ENCODE data around the gene JAKMIP1.
"Not testable (repeated sequence)": the region's sequence is repeated elsewhere in the genome, so short reads cannot be mapped to it uniquely, and the experiment has no call there.

JAKMIP1 gene

DNA sequence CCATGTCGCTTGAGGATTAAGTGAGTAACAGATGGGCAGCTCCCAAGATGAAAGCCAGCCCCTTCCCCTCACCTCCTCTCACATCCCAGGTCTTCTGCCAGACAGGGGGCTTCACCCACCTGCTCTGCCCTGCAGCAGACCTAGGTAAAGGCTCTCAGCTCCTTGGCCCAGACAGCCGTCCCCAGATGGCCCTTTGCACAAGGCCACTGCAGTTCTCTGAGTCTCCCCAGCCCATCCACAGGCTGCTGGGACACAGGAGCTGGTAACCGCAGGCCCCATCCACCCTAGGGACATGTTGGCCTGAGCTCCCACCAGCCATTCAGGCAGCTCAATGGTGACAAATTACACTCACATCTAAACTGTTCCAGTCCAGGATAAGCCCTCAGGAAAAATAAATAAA lies 197.4 kb downstream of the JAKMIP1 start:
- no peak for DNase-seq

GRCh38 chr4:6002492-6002833 lies 197.9 kb downstream of the JAKMIP1 start:
- DNase-seq, result no peak

DNA sequence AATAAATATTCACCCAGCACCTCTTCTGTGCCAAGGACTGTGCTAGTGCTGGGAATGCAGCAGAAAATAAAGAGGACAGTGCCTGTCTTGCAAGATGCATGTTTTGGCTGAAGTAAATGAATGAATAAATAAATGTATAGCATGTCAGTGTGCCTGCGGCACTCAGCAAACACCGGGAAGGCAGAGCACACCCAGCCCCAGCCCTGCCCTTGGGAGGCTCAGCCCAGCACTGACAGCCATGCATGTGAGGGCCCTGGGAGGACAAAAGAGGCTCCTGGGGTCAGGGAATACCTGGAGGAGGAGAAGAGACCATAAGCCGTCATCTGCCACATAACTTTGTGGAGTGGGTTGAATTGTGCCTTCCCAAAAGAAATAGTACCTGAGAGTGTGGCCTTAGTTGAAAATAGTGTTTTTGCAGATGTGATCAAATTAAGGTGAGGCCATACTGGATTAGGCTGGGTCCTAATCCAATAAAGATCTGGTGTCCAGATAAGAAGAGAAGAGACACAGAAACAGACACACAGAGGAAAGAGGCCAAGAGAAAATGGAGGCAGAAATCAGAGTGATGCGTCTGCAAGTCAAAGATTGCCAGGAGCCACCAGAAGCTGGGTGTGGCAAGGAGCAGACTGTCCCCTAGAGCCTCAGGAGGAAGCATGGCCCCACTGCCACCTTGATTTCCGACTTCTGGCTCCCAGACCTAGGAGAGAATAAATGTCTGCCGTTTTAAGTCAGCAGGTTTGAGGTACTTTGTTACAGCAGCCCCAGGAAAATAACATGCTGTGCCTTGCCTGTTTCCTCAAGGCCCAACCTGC lies 198.5 kb downstream of the JAKMIP1 start:
- no peak for DNase-seq

DNA sequence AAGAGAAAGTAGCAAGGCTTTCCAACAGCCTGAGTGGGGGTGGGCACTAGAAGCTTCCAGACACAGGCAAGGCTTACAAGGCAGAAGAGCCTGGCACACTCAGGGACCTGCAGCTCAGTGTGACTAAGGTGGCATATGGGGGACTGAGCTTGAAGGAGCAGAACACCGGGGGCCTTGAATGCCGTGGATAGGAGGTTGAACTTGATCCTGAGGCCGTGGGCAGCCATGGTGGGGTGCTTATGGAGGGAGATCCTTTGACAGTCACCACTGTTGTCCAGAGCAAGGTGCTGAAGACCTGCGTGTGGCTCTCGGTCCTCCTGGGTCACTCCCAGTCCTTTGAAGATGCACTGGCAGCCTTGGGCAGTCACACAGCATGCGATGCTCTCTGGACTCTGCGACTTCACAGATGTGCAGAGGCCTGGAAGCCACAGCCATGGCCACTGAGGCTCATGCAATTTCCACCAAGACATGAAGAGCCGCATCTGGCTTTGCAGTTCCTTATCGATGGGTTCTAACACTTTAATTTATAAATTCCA lies 200.5 kb downstream of the JAKMIP1 start:
- no peak for DNase-seq

- no peak for DNase-seq
Measured at GRCh38 chr4:5999356-5999755, 201.0 kb downstream of the JAKMIP1 start.

- DNase-seq, result peak; percentile 21
Measured at GRCh38 chr4:5998333-5998936, 201.9 kb downstream of the JAKMIP1 start.

DNA sequence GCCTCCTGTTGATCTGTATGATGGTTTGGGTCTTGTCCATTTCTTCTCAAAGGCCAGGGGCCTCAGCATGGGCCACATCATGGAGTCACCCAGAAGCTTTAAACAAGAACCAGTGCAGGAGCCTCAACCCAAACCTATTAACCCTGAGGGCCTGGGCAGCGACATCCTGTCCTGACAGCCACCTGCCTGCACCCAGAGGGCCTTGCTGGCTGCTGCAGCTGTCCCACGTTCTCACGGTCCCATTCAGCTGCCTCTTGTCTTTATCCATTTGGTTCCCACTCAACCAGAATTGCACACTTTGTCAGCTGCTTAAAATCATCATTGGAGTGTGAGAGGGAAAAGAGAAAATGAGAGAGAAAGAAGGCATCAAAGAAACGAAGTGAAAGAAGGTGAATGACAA lies 203.7 kb downstream of the JAKMIP1 start:
- no peak for DNase-seq

DNA sequence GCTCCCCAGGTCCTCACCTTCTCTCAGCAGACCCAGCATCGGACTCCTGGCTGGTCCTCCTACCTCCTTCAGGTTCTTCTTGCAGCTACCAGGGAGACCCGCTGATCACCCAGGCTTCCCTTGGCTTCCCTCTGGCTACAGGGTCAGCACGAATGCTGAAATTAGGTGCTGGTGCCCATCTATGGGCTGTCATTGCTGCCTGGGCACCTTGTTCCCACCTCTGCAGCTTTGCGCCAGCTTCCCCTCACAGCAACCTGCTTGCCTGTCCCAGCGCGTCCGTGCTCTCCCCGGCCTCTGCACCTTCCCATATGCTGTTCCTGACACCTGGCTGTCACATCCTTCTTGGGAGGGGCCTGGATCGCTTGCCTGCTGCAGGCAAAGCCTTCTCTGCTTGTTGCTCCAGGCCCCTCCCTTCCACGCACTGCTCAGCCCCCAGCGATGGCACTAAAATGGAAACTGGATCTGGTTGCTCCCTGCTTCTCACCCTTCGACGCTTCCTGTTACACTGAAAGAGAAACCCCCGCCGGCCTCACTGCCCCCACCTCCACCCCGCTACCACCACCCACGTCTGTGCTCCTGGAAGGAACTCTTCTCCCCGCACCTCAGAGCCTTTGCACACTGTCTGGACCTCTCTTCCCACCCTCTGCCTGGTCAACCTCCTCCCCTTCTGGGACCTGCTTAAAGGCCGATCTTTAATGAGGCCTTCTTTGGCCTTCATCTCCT lies 204.3 kb downstream of the JAKMIP1 start:
- DNase-seq, result no peak

GRCh38 chr4:5993876-5994811 lies 206.2 kb downstream of the JAKMIP1 start:
- DNase-seq, result no peak

GRCh38 chr4:5993346-5993745 lies 207.0 kb downstream of the JAKMIP1 start:
- DNase-seq, result not testable (repeated sequence)

DNA sequence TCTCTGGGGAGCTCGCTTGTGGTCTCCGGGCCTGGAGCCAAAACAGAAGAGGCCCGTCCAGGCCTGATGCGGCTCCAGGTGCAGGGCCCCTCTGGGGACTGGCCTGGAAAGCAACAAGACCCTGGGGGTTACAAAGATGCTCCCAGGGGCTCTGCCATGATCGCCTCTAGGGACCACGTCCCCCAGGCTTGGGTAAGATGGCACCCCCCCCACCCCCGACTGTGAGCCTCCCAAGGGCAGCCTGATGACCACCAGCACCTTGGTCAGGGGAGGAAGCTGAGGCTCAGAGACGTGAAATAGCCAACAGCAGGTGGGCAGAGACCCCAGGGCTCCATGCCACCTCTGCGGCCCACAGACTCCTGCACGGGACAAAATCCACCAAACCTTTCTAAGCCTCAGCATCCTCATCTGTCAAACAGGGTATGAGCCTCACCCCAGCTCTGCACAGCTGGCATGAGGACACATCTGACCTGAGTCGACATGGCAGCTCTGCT lies 207.5 kb downstream of the JAKMIP1 start:
- no peak for DNase-seq

DNA sequence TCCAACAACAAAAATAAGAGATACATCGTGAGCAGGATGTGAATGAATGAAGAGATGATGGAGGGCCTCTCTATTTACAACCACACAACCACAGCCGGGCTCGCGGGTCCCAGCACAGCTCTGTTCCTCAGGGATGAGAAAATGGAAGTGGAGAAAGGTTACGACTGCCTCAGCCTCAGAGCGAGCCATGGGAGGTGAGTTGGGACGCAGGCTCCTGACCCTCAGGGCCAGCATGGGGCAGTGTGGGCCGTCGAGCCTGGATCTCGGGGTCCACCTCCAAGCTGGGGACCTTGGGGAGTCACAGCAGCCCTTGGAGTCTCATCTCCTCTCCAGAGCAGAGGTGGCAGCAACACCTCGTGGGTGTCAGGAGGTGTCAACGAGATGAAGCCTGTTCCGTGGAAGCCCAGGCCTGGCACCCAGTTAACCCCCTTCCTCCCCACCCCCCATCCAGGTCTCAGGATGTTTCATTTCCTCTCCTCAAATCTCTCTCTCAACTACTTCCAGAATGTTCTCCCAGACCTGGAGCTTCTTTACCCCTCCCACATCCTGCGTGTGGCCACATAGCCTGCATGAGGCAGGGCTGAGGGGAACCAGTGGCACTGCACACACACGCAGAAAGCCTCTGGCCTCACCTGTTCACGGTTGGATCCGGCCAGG lies 208.1 kb downstream of the JAKMIP1 start:
- DNase-seq, result no peak

DNA sequence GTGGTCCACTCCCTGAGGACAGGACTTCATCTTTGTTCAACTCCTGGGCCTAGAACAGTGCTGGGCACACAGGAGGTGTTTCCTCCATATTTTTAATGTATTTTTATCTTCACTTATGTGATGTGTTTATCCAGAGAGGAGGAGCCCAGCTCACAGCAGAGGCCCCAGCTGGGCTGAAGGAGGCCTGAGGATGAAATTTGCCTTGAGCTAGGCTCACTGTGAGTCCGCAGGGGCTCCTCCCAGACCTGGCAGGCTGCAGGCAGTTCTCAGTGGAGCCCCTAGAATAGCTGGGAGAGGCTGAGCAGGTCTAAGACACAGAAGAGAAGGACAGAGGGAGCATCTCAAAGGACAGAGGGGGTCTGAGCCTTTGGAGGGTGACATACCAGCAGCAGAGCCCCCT lies 208.9 kb downstream of the JAKMIP1 start:
- no peak for DNase-seq

- no peak for DNase-seq
Measured at GRCh38 chr4:5990446-5991160, 209.7 kb downstream of the JAKMIP1 start.

- DNase-seq, result no peak
Measured at GRCh38 chr4:5989236-5990225, 210.8 kb downstream of the JAKMIP1 start.

- no peak for DNase-seq
Measured at GRCh38 chr4:5988086-5988845, 212.1 kb downstream of the JAKMIP1 start.

GRCh38 chr4:5984843-5985242 lies 215.5 kb downstream of the JAKMIP1 start:
- DNase-seq, result no peak

DNA sequence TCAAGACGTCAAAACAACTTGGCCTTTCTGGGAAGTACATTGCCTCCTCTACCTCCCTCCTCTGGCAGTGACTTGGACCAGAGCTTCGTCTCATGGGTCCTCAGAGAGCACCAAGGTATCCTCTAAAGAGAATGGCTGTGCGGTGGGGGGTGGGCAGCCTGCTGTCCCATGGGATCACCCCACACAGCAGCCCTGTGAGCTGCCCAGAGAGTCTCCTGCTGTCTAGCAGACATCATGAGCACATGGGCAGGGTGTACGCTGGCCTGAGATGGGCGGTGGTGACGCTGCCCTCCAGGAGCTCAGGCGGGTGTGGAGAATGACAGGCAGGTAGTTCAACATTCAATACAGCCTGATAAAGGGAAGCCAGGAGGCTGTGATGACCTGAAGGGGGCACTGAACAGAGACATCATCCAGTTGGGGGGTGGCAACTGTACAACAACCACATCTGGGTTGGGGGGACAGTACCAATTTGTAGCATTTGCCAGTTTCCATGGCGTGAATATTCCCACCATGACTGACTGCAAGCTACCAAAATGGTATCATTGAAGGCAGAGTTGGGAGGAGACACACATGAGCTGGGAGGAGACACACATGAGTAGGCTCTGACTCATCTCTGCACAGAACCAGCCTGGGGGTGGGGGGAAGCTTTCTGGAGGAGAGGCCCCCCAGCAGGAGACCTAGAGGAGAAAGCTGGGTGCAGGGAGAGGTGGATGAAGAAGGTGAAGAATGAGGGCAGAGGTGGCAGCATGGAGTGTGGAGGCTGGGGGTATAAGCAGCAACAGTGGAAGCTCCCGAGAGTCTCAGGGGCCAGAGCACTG lies 218.0 kb downstream of the JAKMIP1 start:
- no peak for DNase-seq
